HUDEP-2 (cell line): ENCODE measurements around the gene ASPDH.

ENCODE experiments used
- DNase-seq, 76 experiments: peaks; one replicate each; lab custom pipeline; 2025; ENCODE audit not compliant: unreplicated experiment in 76 of 76; lab: John Stamatoyannopoulos, UW

The ASPDH gene

DNA sequence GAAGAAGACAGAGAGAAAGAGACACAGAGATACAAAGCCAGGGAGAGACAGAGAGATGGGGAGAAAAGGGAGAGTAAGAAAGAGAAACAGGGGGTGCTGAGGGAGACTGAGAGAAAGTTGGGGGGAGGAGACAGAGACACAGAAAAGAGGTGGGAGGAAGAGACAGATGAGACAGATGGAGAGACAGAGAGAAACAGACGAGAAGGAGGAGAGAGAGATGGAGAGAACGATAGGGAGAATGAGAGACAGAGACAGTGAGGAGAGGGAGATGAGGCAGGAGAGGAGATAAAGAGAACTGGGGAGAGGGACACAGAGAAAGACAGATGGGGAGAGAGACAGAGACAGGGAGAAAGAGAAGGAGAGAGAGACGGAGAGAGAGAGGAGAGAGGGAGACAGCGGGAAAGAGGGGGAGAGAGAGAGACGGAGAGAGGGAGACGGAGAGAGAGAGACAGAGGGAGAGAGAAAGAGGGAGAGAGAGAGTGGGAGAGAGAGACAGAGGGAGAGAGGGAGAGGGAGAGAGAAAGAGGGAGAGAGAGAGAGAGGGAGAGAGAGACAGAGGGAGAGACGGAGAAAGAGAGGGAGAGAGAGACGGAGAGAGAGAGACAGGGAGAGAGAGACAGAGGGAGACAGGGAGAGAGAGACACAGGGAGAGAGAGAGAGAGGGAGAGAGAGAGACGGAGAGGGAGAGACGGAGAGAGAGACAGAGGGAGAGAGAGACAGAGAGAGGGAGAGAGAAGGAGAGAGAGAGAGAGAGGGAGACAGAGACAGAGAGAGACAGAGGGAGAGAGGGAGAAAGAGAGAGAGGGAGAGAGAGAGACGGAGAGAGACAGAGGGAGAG, 15.3 kb downstream of the ASPDH start:
- no peak for DNase-seq

DNA sequence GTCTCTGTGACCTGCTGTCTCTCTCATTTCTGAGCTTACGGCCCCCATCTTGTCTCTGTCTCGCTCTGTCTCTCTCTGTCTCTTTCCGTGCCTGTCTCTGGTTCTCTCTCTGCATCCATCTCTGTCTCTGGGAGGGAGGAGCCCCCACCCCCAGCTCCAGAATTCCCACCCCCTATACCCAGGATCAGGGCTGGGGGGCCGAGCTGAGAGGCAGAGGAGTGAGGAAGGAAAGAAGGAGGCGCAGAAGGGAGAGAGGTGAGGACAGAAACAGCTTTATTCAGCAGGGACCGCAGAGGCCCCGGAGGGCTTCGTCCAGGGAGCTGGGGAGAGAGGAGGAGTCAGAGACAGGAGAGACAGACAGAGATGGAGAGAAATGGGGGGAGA, 16.7 kb downstream of the ASPDH start:
- no peak for DNase-seq

DNA sequence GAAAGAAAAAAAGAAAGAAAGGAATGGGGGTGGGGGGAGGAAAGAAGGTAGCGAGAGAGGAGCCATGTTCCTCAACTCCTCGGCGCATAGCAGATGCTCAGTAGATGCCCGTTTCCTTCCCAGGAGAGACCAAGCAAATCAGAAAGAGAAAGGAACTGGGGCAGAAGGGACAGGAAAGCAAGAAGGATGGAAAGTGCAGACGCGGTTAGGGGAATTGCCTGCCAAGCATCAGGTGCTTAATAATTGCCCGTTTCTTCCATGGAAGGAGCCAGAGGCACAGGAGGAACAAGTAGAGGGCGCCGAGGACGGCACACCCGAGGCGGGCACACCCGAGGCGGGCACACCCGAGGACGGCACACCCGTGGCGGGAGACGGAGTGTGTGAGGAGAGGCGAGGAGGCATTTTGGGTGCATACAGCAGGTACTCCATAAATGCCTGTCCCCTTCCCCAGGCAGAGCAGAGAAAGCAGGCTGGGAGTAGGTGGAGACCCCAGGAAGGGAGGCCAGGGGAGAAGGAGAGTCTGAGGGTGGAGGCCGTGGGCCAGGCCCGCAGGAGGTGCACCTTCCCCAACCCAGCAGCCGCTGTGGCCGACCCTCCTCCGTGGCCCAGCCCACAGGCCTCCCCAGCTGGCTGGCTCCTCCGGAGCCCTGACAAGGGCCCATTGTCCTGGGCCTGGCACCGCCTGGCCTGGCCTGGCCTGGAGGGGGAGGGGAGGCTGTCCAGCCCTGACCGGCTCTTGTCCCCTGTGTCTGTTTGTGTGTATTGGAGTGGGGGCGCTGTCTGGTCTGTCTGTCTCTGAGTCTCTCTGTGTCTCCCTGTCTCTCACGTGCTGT, 17.3 kb downstream of the ASPDH start:
- DNase-seq, result no peak

DNA sequence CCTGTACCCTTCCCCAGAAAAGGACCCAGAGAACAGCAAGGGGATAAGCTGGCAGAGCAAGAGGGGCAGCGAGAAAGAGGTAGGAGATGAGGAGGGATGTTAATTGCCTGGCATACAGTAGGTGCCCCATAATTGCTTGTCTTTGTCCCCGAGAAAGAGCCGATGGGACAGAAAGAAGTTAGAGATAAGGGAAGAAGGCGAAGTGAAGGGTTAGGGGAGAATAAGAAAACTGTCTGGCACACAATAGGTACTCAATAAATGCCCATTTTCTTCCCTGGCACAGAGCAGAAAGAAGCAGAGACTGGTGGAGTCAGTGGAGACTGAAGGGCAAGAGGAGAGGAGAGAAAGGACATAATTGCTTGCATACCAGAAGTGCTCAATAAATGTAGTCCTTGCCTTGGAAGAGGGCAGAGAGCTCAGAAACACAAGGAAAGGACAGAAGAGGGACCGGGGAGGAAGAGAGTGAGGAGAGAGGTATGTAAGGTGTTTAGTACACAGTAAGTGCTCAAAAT, 18.6 kb downstream of the ASPDH start:
- no peak for DNase-seq

DNA sequence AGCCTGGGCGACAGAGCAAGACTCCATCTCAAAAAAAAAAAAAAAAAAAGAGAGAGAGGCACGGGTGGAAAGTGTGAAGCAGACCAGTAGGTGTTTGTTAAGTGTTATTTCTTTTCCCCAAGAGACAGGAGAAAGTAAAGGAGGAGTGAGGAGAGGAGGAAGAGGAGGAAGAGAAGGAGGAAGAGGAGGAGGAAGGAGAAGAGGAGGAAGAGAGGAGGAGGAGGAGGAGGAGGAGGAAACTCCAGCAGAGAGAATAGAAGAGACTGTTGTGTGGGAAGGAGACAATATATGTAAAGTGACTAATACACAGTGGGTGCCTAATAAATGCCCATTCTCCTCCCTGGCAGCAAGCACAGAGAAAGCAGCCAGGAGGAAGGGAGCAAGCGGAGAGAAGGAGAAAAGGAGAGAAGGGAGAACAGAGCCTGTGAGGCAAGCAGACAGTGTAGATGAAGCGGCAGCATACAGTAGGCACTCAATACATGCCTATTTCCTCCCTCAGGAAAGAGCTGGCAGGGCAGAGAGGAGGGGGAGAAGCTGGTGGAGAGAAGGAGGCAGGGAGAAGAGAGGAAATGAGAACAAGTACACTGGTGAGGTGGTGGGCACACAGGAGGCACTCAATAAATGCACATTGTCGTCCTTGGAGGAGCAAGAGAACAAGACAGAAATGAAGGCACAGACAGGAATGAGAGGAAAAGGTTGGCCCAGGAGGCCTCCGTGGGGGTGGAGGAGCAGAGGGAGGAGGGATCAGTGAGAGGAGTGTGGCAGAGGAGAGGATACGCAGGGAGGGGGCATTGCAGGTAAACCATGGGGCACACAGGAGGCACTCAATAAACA, 19.3 kb downstream of the ASPDH start:
- no peak for DNase-seq

DNA sequence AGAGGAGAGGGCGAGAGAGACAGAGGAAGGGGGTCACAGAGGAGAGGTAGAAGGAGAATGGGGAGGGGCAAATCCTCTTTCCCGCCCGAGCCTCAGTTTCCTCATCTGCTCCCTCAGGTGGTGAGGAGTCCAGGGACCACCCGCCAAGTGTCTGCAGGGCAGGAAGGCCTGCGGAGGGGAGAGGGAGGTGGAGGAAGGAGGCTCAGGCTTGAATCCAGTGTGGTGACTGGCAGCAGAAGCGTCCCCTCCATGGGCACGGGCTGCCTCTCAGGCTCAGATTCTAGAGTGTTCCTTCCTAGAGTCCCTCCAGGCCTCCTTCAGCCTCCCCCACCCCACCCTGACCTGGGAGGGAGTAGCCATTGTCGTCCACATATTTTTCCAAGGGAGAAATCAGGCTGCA, 20.5 kb downstream of the ASPDH start:
- DNase-seq, result no peak

DNA sequence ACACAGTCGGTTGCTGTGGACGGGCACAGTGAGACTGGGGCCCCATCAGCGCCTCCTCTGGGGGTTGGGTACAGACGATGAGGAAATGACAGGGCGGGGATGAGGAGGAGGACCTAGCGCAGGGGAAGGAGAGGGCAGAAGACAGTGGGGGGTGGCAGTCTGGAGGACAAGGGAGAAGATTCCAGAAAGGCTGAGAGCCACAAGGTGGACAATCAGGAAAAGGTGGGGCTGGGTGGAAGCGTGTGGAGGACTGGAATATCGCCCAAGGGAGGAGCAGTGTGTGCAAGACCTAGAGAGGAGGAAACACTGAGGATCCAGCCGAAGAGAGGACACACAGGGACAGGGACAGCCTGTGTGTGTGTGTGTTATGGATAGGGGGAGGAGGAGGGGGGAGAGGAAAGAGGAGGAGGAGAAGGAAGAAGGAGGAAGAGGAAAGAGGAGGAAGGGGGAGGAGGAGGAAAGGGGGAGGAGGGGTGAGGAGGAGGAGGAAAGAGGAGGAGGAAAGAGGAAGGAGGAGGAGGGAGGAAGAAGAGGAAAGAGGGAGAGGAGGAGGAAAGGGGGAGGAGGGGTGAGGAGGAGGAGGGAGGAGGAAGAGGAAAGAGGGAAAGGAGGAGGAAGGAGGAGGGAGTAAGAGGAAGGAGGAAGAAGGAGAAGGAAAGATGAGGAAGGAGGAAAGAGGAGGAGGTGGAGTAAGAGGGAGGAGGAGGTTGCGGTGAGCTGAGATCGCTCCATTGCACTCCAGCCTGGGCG, 21.2 kb downstream of the ASPDH start:
- DNase-seq, result peak in 6 of 76 experiments; percentile 12 to 24 (median 16)

DNA sequence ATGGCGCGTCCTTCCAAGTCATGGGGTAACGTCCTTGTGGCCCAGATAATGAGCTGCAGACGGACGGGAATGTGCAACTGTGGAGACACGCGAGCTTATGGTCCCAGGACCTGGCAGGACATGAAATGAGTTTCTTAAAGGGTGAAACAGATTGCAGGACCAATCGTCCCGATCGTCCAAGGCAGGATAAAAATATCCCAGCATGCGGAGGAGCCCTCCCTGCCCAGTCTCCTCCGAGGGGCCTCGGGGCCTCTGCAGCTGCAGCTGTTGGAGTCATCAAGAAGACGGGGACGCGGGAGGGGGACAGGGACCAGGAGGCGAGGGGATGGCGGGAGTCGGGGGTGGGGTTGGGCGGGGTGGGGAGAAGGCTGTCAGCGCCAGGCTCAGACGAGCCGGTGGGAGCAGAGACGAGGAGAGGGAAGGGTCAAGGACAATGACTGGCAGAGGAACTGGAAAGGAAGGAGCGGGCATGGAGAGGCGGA, 22.7 kb downstream of the ASPDH start:
- DNase-seq, result no peak

DNA sequence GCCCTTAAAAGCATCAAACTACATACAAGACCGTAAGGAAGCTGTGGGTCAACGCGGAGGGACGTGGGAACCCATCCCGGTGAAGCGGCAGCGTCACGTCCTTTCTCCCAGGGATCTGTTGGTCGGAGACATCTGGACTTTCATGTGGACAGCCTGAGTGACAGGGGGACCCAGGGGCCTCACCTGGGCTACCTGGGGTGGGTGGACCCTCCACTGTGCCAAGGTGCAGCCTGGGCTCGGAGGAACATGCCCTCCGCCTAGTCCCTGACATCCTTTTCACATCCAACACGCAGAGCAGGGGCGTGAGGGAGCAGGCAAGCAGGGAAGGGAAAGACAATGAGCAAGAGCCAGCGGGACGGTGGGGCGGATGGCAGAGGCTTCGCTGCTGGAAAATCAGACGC, 23.3 kb downstream of the ASPDH start:
- DNase-seq, result no peak

DNA sequence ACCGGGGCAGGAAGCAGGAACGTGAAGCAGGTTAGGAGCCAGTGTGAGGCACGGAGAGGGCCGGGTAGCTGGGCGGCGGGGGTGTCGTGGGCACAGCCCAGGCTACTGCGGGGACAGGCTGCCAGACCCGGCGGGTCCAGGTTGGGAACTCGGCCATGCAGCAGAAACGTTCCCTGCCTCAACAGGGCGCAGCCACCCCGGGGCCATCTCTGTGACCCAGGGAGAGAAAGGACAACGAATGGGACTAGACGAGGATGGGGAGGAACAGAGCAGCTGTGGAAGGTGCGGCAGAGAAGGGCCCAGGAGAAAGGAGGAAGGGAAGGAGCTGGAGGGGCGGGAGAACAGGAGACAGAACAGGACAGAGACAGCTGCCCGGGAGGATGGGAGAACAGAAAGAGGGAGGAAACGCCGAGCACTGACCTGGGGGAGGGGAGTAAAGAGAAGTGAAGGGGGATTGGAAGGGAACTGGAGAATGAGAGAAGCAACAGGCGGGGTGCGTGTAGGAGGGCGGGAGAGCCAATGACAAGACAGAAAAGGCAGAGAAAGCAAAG, 24.2 kb downstream of the ASPDH start:
- DNase-seq, result no peak

DNA sequence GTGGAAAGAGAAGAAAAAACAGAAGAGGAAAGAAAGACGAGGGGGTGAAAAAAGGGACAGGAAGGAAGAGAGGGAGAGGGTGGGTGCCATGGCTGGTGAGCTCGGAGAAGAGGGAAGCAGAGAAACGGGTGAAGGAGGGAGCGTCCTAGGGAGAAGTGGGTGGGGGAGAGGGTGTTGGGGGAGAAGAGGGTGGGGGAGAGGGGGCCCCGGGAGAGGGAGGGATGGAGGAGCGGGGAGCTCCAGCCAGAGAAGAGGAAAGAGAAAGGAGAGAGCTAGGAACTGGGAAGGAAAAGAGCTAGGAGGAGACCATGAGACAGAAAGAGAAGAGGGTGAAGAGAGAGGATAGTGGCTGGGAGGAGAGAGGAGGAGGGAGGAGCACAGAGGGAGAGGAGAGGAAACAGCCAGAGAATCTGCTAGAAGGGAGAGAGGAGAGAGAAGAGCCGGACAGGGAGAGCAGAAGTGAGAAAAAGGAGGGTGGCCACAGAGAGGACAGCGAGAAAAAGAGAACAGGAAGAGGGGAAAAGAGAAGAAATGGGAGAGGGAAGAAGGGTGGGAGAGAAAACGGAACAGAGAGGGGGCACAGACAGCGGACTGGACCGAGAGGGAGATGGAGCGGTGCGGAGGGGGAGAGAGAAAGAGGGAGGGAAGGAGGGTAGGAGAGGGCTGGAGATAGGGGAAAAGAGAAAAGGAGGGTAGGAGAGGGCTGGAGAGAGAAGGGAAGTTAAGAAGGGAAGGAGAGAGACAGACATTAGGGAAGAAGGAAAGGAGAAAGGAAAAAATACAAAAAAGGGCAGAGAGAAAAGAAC, 25.1 kb downstream of the ASPDH start:
- DNase-seq, result no peak

DNA sequence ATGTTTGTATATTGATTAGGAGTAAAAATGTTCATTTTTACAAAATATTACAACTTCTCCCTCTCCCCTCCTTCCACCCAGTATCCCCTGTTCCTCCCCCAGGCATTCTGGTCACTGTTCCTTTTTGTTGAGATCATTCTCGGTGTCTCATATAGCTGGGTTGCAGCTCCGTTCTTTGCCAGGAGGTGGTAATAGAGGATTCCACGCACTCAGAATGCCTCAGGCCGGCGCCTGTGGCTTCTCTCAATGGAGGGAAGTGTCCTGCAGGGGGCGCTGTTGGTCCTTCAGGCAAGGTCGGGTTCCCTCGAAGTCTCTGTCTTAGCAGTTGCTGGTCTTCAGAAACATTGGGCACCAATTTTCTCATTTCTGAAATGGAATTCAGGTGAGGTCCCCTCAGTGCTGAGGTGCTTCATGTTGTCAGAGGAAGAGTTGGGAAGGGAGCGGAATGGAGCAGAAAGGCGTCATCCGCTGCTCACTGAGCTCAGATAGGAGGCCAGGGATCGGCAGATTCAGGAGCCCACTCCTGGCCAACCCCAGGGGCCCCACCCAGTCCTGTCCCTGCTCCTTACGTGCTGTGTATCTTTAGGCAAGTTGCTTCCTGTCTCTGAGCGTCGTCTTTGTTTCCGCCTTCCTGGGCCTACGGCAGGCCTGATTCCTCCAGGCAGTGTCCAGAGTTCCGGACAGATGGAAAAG, 26.7 kb downstream of the ASPDH start:
- DNase-seq, result peak in 66 of 76 experiments; percentile 7 to 78 (median 58)

DNA sequence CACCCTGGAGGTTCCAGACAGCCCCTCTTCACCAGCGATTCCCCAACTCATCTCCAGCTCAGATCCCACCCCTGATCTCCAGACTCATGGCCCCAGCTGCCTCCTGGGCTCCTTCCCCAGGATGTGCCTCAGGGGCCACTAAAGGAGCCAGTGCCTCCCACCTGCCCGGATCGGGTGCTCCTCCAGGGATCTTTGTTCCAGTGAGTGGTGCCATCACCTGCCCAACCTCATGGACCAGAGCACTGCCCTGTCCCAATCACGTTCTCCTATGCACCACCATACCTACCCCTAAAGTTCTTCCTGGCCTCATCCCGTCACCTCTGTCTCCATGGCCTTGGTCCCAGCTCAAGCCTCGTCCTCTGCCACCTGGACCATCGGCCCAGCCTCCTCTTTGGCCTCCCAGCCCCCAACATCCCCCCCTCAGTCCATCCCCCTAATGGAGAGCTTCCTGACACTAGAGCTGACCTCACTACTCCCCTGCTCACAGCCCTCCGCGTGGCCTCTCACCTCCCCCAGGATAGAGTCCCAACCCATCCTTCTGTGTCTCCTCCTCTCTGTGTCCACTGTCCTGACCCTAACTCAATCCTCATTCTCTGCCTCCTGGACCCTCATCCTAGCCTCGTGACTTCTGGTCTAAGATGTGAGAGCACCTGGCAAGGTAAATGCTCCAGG, 28.3 kb downstream of the ASPDH start:
- no peak for DNase-seq

DNA sequence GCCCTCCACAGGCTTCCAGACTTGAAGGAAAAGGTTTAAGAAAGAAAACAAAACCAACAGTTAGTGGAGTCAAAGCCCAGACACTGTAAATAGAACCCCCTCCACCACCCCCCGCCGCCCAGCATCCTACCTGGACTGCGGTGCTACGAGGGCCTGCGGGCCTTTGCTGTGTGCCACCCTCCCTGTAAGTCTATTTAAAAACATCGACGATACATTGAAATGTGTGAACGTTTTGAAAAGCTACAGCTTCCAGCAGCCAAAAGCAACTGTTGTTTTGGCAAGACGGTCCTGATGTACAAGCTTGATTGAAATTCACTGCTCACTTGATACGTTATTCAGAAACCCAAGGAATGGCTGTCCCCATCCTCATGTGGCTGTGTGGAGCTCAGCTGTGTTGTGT, 30.8 kb downstream of the ASPDH start:
- DNase-seq, result no peak

DNA sequence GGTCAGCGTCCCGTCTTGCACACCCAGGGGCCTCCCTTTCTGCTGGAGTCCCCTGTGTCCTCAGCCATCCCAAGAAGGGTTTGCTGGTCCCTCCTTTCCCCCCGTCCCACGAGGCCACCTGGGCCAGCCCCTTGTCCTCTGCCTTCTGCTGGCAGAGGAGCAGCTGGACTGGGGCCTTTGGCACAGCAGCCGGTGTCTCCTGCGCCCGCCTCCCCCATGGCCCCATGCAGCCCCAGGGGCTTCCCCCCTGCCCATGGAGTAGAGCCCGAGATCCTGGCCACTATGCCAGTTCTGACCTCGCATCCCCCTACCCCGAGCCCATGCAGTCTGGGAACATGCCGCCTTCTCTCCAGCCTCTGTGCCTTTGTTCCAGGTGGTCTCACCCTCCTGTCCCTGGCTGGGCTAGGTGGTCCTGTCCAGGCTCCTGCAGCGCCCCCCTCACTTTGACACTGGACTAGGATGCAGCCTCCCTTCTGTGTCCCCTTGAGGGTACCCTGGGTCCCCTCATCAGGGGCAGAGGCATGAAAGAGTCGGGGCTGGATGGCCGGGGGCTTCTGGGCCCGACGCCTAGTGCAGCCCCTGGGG, 31.4 kb downstream of the ASPDH start:
- no peak for DNase-seq

DNA sequence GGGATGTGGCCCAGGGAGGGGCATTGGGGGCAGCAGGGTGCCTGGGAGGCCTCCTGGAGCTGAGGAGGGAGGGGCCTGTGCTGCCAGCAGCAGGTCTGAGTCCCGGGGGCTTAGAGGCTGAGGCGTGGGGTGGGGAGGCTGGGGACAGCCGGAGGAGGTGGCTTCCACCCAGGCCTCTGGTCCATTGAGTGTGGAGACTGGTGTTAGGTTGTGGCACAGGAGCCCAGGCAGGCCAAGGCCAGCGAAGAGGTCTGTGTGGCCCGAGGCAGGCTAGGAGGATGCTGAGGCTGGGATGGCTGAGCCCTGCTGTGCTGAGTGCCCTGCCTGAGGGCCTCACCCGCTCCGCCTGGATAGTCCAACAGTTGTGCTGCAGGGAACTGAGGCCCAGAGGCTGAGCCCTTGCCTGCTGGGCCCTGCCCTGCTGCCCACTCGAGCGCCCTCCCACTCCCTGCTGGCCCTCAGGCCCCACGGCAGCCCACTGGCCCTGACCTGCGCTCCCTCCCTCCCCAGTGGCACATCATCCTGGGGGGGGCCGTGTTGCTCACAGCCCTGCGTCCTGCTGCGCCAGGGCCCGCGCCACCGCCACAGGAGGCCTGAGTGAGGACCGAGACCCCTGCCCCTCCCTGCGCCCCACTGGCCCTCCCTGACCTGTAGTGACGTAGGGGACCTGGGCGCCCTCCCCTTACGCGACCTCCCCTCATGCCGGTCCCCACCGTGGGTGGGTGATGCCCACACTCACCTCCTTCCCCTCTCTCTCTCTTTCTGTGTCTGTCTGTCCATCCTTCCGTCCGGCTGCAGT, 32.2 kb downstream of the ASPDH start:
- DNase-seq, result no peak
